GM21447 (cell line): ENCODE results near the gene FPGS.
A peak's percentile ranks its signal among the peaks of the same experiment; 100 is the strongest.
"Not testable (repeated sequence)": the region's sequence is repeated elsewhere in the genome, so short reads cannot be mapped to it uniquely, and the experiment has no call there.

Source experiments
- ATAC-seq: cut with Tn5 transposase; IDR thresholded peaks from one replicate; pipeline ENCODE4 v1.9.1; 2021; ENCODE audit not compliant: unreplicated experiment

FPGS gene

DNA sequence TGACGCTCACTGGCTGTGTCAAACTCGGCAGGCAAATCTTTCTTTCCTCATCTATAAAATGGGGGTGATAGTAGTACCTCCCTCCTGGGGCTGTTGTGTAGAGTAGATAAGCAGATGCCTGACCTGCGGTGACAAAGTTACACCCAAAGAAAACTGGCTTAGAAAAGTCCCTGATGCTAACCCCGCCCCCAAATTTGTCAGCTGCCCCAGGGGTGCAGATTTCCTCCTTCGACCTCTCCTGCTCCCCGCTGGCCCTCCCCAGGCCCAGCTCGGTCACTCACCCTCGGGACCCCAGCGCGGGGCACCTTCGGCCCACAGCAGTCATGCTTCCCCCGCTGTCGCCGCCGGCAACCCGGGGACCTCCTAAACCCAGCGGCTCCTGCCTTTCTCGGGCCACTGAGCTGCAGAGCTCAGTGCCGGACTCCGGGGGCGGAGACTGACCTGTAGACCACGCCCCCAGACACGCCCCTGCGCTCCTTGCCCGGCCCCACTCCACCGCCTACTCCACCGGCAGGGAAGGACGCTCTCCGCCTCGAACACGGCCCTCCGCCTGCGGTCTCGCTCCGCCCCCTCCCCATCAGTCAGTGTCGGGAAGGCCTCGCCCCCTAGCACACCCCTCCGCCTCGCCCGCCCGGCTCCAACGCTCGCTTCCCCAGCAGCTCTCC, 31.6 kb upstream of the FPGS start:
- peak; percentile 78 for ATAC-seq

DNA sequence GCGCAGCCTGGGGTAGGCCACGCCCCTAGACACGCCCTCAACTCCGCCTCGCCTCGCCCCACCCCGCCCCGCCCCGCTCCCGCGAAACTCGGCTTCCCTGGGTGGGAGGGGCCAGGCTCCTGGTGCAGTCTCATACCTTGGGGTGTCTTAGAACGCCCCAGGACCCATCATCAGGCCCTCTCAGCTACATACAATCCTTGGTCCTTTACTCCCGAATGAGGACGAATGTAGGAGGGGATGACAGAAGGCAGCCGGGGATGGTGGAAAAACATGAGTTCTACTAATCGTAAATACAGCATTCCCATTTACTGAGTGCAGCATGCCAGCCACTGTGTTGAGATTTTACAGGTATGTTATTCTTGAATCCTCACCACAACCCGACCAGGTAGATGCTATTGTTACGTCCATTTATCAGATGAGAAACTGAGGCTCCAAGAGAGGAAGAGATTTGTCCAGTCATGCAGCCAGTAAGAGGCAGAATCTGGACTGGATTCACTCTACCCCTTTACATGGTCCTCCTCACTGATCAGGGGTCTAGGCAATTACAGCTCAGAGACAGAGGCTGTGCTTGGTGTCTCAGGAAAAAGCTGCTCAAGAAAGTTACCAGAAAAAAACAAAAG, 31.0 kb upstream of the FPGS start:
- ATAC-seq: no peak

DNA sequence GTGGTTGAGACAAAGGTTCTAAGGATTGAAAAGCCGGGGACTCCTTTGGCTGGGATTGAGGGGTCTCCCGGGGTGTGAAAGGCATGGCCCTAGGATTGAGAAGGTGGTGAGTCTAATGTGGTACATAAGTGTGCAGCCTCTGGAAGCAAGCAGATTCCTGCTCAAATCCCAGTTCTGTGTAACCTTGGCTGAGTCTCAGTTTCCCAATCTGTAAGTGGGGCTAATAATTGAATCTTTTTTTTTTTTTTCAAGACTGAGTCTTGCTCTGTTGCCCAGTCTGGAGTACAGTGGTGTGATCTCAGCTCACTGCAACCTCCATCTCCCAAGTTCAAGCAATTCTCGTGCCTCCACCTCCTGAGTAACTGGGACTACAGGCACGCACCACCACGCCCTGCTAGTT, 30.1 kb upstream of the FPGS start:
- no peak for ATAC-seq

DNA sequence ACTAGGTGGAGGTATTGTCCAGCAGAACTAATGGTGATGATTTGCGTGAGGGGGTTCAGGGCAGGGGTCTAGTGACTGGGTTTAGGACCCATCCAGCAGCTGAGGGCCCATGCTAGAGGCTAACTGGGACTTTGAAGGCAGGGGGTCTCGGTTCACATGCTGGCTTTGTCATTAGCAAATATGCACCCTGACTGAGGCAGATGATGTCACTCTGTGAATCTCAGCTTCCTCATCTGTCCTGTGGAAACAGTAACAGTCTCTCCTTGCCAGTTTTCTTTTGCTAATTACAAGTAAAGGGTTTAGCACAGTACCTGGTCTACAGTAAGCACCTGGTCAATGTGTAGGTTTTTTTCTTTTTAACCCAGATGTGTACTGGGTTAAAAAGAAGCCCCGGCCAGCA, 29.4 kb upstream of the FPGS start:
- ATAC-seq: no peak

DNA sequence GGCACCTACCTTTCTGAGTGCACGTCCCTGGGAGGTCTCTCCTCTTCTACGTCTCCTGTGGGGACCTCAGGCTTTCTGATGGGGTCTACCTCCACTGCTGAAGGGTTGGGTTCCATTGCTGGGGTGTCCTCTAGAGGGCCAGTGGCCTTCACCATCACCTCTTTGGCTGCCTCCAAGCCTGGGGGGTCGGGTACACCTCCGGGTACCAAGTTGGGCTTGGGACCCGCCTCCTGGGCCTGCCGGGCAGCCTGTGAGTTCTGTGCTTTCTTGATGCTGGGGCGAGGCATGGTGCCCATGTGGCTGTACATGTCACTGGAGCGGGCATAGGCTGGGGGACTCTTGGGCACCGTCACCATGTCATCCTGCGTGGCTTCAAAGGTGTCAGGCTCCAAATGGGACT, 28.7 kb upstream of the FPGS start:
- no peak for ATAC-seq

DNA sequence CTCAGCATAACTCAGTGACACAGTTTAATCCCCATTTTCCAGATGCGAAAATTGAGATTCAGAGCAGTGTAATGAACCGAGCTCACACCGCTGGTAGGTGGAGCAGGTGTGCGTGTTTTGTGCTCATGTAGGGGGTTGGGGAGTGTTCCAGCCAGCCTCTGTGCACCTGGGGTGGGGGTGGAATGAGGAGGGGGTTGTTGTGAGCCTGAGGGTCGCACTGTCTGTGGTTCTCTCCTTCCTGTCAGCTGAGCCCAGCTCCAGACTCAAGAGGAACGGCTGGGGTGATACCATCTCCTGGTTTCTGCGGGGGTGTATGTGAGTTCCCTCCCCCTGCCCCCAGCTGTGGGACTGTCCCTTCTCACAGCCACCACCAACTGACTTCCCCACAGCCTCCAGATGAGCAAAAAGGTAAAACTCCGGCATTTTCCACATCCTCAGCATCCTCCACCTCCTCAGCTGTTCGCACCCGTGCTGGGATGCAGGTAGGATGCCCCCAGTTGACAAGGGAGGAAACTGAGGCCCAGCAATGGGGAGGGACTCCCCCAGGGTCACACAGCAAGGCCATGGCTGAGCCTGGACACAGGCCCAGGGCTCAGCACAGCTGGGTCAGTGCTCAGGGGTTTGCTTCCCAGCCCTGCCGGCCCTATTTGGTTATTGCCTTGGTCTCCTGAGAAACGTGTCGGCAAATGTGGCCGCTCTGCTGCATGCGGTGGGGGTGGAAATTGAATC, 26.3 kb upstream of the FPGS start:
- no peak for ATAC-seq

DNA sequence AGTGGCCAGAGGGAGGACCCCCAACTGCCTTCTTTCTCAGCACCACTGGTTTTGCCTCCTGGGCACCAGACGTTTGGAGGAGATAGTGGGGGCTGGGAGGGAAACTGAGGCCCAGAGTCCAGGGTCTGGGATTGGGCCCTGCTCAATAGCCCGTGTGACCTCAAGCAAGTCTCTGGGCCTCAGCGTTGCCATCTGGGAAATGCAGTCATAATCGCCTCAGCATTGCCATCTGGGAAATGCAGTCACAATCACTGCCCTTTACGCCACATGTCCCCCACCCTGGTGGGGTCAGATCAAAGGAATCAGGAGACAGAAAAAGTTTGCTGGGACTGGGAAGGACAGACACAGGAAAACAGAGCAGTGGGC, 25.8 kb upstream of the FPGS start:
- no peak for ATAC-seq

DNA sequence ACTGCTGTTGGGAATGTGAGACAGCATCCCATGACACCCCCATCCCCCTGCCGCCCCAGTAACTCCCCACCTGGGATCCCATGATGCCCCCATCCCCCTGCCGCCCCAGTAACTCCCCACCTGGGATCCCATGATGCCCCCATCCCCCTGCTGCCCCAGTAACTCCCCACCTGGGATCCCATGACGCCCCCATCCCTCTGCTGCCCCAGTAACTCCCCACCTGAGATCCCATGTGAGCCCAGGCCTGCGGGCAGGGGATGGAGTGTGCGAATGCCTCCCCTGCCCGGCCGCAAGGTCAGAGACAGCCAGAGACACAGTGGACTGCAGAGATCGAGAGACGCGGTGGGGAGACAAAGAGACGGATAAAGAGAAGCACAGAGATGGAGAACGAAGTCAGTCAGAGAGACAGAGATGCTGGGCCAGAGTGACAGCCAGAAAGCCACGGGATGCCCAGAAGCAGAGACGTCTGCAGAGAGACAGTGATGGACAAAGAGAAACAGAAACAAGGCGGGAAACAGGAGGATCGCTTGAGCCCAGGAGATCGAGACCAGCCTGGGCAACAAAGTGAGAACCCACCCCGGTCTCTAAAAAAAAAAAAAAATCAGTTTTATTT, 25.2 kb upstream of the FPGS start:
- no peak for ATAC-seq

DNA sequence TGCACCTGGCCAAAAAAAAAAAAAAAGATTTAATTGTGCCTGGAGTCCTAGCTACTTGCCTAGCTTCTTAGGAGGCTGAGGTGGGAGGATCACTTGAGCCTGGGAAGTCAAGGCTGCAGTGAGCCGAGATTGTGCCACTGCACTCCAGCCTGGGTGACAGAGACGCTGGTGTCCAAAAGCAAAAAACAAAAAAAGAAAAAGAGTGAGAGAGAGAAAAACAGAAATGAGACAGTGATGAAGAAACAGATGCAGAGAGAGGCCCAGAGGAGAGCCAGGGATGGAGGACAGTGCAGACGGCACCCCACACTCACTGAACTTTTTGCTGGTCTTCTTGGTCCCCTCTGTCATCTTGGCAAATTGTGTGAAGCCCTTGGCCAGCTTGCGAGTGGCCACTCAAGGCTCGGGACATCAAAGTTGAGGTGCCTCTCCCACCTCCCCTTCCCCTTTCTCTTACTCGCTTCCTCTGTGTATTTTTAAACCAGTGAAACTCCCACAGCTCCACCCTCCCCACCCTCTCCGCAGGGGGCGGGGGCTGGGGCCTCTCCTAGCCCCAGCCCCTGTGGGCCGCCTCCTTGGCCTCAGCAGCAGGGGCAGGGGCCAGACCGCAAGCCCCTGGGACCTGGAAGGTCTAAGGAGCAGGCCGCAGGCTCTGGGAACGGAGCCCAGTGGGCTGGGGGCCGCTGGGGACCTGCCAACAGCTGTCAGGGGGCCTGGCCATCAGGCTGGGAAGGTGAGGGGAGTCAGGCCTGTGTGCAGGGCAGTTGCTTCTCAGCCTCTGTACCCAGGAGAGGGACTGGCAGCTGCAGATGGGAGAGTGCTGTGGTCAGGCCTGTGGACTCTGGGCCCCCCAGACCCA, 24.2 kb upstream of the FPGS start, which contains the start of gene SH2D3C:
Gene SH2D3C (minus strand): TSS at position 387 of the 856 bp plus-strand sequence. CDS start 39 bp downstream, at position 348.
- peak; percentile 38 for ATAC-seq

DNA sequence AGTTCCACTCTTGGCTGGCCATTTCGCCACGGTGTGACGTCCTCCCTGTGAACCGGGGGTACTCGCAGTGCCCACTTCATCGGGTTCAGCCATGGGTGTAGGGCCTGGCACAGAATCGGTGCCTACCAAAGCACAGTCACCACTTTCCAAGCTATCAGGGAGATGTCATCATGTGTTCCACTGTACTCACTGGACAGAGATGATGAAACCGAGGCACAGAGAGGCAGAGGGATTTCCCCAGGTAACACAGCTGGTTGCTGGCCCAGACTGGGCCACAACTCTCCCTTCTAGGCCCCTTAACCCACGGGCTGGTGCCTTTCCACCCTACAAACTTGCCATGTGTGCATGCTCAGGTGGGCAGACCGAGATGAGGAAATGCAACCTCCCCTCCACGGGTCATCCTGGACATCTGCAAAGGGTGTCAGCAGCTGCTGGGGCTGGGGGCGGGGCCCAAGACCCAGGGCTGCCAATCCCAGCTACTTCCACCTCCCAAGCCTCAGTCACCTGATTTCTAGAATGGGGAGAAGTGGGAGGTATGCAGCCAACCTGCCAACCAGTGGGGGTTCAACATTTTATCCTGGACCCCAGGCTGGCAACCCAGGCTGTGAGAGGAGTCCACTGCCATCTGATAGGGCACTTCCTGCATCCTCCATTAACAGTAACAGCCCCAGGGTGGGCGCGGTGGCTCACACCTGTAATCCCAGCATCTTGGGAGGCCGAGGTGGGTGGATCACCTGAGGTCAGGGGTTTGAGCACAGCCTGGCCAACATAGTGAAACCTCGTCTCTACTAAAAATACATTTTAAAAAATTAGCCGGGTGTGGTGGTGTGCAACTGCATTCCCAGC, 23.3 kb upstream of the FPGS start:
- ATAC-seq: peak; percentile 45

DNA sequence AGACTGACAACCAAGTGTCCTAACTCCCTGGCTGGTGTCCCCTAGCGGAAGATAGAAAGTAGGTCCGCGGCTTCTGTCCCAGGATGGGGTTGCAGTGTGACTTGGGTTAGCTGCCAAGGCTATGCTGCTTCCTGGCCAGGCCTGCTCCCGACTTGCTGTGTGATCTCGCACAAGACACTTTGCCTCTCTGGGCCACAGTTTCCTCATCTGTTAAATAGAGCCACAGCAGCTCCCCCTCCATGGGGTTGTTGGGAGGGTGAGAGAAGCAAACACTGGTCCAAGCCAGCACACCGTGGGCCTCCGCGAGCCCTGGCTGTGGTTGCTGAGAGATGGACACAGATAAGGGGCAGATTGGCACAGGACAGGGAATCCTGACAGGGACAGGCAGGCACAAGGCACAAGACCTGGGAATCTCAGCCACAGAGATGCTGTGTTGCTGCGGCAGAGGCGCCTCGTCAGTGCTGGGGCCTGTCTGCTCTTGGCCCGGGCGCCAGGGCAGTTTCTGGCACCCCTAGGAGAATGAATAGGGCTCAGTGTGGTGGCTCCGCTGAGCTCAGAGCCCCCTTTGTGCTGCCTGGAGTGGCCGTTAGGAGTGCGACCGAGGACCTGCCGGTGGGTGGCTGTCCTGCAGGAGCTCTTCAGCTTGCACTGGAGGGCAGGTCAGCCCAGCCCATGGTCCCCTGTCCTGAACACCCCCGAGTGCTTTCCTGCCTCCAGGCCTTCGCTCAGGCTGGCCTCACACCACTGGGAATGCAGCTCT, 22.4 kb upstream of the FPGS start:
- ATAC-seq: no peak

DNA sequence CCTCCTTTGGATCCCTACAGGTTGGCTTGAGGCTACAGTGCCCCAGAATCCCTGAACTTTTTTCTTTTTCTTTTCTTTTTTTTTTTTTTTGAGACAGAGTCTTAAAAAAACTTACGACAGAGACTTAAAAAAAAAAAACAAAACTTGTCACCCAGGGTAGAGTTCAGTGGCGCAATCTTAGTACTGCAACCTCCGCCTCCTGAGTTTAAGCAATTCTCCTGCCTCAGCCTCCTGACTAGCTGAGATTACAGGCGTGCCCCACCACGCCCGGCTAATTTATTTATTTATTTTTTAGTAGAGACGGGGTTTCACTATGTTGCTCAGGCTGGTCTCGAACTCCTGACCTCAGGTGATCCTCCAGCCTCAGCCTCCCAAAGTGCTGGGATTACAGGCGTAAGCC, 21.8 kb upstream of the FPGS start:
- ATAC-seq: not testable (repeated sequence)

DNA sequence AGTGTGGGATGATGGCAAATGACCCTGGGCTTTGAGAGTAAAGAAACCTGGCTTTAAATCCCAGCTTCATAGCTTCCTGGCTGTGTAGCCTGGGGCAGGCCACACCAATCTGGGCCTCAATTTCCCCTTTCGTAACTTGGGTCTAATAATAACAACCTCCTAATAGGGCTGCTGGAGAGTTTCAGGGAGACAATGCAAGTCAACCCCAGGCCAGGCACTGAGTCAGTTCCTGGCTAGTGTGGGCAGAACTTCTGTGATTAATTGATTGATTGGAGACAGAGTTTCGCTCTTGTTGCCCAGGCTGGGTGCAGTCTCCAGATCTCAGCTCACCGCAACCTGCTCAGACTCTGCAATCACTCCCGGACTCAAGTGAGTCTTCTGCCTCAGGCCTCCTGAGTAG, 20.9 kb upstream of the FPGS start:
- ATAC-seq: no peak

DNA sequence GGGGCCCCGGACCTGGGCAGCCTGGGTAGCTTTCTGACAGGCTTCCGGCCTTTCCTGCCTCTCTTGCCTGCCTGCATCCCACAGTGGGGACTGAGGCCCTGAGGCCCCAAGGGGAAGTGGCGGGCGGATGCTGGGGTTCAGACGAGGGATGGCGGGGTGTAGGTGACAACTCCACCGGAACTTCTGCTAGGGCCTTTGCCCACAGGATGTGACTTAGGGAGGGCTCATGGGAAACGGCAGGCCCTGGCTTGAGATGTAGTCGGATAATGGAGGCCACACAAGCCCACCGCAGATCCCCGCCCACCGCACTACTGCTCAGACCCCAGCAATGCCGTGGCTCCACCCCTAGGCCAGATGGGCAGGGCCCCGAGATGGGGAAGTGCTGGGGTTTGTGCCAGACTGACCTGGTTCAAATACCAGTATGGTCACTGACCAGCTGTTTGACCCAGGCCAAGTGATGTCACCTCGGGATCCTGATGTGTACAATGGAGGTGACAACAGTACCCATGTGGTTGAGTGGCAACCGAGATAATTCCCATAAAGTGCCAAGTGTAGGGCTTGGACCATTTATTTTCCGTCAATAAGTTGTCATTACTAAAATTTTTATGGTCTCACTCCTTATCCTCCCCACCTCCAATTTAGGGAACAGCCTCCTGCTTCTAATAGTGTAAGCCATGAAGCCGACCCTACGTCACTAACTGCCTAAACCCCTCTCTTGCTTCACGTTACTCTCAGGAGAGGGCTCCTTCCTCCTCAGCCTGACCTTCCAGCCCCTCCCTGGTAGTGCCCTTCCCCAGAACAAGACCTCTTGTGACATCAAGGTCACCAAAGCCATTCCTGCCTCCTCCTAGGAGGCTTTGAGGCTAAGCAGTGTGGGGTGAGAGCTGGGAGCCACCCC, 19.3 kb upstream of the FPGS start:
- no peak for ATAC-seq

DNA sequence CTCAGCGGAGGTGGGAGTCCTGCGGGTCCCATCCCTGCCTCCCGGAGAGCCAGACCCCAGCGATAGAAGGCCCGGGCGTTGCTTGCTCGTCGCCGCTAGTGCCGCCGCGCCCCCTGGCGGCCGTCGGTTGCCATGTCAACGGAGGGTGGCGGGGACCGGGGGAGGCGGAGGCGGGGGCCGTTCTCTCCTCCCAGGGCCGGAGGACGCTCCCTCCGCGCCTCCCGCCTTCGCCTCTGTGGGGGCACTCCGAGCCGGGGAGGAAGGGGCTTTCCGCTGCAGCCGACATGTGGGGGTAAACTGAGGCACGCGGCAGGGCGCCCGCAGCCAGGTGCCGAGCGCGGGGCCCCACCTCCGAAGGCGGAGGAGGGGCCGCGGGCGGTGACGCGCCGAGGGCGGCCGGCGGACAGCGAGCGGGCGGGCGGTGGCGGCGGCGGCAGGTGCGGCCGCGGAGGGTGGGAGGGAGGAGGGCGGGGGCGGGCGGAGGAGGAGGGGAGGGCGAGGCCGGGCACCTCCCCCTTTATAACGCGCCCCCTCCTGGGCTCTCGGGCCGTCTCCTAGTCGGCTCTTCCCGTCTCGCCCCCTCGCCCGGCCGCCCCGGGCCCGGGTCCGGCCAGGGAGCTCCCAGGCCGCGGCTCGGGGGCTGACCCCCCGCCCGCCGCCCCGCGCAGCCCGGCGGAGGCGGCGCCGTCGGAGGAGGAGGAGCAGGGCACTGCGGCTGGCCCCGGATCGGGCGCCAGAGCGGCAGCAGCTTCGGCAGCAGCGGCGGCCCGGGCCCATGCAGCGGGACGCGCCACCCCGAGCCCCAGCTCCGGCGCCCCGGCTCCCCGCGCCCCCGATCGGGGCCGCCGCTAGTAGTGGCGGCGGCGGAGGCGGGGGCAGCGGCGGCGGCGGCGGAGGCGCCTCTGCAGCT, 17.4 kb upstream of the FPGS start:
- ATAC-seq: peak; percentile 35

DNA sequence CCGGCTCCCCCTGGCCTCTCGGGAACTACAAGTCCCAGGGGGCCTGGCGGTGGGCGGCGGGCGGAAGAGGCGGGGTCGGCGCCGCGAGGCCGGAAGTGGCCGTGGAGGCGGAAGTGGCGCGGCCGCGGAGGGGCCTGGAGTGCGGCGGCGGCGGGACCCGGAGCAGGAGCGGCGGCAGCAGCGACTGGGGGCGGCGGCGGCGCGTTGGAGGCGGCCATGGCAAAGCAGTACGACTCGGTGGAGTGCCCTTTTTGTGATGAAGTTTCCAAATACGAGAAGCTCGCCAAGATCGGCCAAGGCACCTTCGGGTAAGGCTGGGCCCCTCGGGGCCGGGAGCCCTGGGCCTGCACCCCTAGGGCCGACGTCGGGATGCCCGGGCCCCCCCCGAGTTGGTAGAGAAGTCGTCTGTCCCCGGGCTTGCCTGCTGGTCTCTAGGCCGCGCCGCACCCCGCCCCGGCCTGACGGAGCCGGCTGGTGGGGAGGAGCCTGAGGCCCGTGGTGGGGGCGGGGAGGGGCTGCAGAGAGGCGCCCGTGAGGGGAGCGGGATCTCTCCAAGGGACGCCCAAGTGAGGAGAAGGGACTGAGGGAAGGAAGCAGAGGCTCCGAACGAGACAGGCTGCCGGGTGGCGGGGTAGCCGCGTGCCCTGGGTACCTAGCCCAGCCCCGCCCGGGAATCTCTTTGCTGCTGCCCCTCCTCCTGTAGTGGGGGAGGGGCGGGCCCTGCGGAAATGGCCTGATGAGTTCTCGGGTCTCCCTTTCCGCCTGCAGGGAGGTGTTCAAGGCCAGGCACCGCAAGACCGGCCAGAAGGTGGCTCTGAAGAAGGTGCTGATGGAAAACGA, 16.5 kb upstream of the FPGS start, which contains the start of gene CDK9:
Gene CDK9 (plus strand): TSS at position 102 of the 840 bp plus-strand sequence. CDS start 115 bp downstream, at position 217.
- peak; percentile 56 for ATAC-seq
